GM19043 (cell line): ENCODE measurements around the gene FCGR2B.
"Not testable (repeated sequence)": the region's sequence is repeated elsewhere in the genome, so short reads cannot be mapped to it uniquely, and the experiment has no call there.

Experiments used
- ATAC-seq: cut with Tn5 transposase; IDR thresholded peaks from one replicate; pipeline ENCODE4 v1.9.1; 2021; ENCODE audit warnings: low read depth; ENCODE audit not compliant: unreplicated experiment

FCGR2B gene

DNA sequence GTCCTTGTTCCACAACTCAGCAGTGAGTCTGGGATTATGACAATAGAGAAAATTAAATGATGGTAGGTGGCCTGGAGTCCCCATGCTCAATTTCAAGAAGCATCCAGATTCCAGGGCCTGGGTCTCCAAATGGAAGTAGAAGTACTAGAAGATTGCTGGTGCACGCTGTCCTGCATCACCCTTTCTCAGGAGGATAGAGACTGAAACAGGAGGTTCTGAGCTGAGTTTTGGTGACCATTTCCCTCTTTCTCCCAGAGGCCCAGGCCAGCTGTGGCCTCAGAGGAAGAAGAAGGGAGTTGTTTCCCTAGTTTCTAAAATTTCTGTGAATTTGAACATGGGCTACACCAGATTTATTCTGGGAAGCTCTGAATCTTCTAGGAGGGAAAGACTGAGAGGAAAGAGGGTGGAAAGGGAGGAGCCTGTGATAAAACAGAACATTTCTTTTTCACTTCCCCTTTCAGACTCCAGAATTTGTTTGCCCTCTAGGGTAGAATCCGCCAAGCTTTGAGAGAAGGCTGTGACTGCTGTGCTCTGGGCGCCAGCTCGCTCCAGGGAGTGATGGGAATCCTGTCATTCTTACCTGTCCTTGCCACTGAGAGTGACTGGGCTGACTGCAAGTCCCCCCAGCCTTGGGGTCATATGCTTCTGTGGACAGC, at the start of gene FCGR2B:
Gene FCGR2B (plus strand): TSS at position 460 of the 656 bp plus-strand sequence. CDS start 99 bp downstream, at position 559.
- ATAC-seq = peak; percentile 50

DNA sequence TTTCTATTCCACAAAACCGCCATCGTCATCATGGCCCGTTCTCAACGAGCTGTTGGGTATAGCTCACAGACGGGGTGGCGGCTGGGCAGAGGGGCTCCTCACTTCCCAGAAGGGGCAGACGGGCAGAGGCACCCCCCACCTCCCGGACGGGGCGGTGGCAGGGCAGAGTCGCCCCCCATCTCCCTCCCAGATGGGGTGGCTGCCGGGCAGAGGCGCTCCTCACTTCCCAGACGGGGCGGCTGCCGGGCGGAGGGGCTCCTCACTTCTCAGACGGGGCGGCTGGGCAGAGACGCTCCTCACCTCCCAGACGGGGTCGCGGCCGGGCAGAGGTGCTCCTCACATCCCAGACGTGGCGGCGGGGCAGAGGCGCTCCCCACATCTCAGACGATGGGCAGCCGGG, 46.5 kb upstream of the FCGR2B start:
- ATAC-seq = not testable (repeated sequence)

DNA sequence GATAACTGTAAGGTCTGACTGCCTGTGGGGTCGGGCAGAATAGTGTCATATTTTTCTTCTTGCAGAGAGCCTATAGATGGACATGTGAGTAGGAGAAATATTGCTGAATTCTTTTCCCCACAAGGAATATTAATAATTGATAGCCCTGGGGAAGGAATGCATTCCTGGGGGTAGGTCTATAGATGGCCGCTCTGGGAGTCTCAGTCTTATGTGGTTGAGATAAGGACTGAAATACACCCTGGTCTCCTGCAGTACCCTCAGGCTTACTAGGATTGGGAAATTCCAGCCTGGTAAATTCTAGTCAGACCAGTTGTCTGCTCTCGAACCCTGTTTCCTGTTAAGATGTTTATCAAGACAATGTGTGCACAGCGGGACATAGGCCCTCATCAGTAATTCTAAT, 44.4 kb upstream of the FCGR2B start:
- not testable (repeated sequence) for ATAC-seq

DNA sequence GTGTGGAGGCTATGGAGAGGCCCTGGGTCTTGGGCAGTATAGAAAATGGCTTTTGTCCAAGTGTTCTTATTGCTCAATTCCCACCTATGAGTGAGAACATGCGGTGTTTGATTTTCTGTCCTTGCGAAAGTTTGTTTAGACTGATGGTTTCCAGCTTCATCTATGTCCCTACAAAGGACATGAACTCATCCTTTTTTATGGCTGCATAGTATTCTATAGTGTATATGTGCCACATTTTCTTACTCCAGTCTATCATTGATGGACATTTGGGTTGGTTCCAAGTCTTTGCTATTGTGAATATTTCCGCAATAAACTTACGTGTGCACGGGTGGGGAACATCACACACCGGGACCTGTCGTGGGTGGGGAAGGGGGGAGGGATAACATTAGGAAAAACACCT, 42.5 kb upstream of the FCGR2B start:
- not testable (repeated sequence) for ATAC-seq

DNA sequence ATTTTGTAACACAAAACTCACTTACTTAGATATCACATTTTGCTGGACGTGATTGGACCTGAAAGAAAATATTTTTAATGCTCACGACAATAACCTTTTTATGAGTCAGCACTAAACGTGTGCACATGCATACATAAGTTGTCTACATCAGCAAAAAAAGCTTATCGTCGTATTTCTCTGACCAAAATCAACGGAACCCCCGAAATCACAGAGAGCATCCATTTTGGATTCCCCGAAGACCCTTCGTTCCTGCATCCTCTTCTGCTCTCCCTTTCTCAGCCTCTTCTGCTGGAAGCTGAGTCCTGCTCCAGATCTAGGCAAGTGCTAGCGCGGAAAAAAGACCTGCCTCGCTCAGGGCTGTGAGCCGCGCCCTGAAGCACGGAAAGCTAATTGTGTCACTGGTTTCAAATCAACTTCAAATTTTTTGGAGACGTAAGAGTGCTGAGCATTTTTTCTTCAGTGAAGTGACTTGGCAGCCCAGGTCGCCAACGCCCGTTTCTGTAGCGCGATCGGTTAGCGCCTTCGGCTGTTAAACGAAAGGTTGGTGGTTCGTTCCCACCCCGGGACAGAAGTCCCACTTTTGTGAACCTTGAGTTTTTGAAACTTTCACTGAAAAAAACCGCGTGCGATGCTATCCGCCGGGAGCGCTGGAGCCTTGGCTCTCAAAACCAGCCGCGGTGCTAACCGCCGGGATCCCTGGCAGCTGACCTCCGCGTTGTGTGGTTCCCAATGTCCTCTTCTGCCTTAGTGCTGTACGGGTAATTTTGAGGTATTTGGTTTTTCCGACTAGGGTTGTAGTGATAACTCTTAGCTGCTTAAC, 41.6 kb upstream of the FCGR2B start:
- ATAC-seq = not testable (repeated sequence)

DNA sequence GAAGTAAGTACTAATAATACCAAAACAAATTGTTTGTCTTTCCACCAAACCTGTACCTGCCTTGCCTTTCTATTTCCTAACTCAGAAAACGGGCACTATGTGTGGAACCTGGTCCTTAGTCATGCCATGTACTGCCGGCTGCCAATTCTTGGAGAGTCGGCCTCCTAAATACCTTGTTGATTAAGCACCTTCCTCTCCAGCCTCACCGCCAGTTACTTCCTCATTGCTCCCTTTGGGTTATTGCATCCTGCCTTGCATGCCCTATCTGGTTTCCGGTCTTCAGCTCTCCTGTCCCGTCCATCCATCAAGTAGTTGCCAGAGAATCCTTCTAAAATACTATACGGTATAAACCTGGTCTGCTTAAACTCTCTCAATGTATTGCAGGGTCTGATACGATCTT, 40.9 kb upstream of the FCGR2B start:
- ATAC-seq = not testable (repeated sequence)

DNA sequence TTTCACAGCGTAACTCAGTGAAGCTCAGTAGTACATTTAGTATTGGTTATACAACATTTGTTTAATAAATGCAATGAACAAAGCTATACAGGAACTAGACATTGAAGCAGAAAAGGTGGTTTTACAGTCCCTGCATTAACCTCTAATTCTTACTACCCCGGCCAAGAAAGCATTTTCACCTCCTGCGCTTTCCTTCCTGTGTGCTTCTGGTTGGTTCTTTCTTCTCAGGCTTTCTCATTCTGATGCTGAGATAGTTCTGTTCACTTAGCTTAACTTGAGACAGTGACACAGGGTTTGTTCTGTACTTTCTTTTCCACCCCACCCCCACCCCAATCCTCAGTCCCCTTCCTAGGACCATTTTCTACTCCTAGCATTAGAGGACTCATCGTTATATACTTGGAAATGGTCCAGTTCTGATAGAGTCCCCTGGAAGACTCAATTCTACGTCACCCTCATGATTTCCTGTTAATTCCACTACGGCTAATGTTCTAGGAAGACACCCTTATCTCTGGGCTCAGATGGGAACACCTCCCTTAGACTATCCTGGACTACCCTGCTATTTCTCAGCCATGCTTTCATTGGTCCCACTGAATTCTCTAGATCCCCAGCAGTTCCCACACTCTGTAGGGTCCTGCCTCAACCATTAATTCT, 39.4 kb upstream of the FCGR2B start:
- peak; percentile 45 for ATAC-seq

DNA sequence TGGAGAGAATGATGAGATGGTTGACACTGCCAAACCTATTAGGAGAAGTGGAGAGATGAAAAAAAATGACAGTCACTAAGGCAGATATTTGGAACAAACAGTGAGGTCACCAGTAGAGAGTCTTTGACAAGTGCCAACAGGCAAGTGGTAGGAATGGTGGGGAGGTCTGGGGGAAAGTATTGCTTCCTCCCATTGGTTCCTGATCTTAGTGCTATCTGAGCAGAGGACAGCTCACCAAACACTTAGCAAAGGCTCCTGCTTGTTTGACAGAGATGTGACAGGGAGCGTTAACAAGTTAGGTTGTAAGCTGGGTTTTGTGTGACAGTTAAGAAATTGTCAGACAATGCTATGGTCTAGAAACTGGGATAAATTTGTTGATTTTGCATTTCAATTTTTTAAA, 38.3 kb upstream of the FCGR2B start:
- ATAC-seq = not testable (repeated sequence)

DNA sequence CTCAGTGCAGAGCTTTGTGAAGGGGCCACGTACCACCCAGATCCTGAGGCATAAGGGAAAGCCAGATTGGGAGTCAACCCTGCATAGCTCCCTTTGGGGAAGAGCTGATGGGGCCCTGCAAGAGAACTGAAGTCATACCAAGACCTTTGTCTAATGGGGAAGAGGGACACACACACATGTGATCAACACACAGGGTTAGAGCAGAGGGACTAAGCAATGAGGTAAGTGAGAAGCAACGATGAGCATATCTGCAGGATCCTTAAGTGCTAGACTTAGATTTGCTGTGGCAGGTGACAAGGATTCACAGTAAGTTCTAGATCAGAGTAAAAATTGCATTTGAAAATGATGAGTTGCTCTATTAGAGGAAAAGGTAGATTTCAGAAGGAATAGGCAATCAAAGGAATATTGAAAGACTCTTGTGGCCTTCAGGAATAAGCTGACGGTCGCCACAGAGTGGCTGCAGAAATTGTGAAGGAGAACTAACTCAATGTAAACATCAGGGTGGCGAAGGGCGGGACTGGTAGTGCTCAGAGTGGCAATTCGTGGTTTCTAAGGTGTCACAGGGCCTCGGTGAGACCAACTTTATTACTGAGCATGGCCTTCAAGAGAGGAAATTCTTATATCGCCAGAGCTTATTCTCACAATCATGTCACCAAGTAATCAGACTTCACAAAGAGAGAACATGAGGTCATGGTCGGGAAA, 36.3 kb upstream of the FCGR2B start:
- not testable (repeated sequence) for ATAC-seq

DNA sequence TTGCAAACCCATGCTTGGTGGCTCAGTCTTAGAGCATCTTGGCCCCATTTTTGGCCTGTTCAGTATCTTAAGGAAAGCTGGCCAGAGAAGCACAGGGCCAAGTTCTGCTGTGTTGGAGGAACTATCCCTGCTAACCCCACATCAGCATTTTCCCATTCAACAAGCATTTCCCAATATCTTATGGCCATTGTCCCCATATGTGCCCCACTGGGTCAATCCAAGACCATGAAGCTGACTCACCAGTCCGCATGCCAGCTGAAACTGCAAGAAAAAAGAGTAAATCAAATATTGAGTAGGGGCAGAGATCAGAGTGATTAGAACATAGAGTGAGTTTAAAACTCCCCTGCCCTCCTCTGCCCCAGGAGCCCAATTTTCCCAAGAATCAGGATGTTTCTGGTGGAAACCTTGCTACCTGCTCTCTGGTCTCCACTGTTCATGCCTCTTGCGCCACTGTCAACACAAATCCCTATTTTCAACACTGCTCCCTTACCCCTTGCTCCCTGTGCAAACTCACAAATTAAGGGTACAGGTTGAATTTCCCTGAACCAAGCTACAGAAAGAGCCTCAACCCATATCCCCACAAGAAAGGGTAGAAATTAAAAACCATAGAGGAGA, 32.7 kb upstream of the FCGR2B start:
- not testable (repeated sequence) for ATAC-seq

DNA sequence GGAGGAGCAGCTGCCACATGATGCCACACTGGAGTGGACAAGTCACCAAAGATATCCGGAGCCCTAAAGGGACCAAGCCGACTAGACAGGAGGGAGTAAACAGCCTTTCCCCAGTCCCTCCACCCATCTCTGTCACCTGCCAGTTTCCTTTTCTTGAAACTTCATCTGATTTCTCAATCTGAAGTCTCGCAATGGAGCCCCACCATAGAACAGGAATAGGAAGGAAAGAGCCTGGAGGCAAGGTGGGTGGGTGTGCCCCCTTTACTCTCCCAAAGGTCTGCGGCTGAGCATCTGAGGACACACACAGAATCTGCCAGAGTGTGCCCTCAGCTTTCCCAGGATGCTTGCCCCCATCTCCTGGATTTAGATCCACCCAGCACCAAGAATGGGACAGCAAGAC, 31.9 kb upstream of the FCGR2B start, which contains the start of gene FCGR3B:
Gene FCGR3B (minus strand): TSS at position 101 of the 400 bp plus-strand sequence. CDS start 82 bp downstream, at position 19.
- ATAC-seq = no peak

DNA sequence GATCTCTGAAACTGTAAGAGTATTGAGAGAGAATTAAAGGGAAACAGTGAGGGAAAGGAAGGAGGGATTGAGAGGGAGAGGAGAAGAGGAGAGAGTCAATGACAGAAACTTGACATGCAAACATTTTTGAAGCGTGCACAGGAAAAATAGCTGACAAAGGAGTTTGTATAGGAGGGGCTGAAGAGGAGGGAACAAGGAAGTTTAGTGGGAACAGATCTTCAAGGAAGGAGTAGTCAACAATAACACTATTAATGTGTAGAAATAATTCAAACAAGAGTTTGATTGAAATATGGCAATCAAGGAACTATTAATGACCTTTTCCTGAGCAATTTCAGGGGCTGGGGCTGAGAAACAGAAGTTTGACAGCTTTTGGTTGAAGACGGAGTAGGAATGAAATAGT, 27.9 kb upstream of the FCGR2B start:
- not testable (repeated sequence) for ATAC-seq

DNA sequence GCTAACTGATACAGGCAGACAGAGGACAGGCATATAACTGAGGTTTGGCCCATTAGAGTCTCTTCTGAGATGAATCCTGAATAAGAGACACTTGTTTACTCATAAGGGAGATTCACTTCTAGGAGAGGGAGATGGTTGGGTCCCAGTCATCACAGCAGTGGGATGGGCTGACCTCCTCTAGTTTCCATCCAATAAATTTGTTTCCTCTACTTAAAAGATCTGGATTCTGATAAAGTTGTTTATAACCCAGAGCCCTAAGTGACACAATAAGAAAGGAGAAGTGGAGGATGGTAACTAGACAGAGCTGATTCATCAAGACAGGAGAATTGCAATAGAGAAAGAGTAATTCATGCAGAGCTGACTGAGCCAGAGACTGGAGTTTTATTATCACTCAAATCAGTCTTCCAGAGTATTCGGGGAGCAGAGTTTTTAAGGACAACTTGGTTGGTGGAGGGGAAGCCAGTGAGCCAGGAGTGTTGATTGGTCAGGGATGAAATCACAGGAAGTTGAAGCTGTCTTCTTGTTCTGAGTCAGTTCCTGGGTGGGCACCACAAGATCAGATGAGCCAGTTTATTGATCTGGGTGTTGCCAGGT, 26.7 kb upstream of the FCGR2B start:
- not testable (repeated sequence) for ATAC-seq

DNA sequence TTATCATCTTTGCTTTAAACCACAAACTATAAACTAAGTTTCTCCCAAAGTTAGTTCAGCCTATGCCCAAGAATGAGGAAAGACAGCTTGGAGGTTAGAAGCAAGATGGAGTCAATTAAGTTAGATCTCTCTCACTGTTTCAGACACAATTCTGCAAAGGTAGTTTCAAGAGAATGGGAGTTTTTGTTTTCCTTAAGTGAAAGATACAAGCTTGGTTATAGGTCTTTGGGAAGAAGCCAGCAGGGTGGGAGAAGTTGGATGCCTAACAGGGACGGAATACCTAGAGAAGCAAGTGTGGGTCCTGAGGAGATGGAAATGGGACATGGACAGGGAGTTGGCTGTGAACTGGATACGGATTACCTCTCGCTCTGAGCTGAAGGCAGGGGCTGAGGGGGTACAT, 26.0 kb upstream of the FCGR2B start:
- not testable (repeated sequence) for ATAC-seq

DNA sequence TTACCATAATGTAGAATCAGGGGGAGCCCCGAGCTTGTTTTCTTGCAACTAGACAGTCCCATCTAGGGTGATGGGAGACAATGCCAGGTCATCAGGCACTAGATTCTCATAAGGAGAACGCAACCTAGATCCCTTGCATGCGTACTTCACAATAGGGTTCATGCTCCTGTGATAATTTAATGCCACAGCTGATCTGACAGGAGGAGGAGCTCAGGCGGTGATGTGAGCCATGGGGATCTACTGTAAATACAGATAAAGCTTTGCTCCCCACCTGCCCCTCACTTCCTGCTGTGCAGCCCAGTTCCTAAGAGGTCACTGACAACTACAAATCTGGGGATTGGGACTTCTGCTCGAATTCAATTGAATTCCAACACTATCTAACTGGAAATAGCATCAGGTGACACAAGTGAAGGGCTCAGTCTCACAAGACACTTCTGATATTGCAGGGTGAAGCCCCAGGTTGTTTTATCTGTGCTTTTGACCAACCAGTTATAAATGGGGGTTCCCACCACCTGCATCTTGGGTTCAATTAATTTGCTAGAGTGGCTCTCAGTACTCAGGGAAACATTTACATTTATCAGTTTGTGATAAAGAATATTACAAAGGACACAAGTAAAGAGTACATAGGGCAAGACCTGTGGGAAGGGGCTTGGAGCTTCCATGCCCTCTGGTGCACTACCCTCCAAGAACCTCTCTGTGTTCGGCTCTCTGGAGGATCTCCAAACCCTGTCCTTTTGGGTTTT, 24.5 kb upstream of the FCGR2B start:
- ATAC-seq = not testable (repeated sequence)

DNA sequence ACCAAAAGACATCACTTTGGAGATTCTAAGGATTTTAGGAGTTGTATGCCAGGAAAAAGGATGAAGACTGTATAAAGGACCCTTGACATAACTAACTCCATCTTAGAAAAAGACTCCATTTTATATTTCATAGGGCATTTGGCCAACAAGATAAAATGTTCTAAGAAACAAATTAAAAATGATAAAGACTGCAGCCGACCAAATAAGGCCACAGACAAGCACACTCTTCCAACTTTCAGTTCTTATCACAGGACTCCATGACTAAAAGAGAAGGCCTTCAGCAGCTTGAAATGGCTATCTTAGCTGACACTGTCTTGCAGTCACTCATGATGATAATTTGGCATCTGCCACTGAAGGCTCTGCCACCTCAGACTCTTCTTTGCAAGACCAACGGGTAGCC, 23.7 kb upstream of the FCGR2B start:
- not testable (repeated sequence) for ATAC-seq

DNA sequence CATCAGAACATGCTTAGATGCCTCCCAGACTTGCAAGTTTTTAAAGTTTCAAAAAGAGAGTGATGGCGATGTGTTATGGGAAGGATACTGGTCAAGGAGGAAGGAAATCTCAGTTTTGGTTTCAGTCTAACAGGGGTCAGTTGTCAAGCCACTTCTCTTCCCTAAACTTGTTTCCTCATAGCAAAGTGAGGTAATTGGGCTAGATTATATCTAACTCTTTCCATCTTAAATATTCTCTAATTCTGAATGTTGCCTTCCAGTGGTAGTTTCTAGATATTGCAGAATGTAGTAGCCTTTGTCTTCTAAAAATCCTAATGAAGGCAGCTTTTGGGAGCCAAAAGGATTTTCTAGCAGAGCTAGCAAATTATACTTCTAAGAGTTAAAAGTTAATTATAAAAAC, 20.2 kb upstream of the FCGR2B start:
- not testable (repeated sequence) for ATAC-seq

DNA sequence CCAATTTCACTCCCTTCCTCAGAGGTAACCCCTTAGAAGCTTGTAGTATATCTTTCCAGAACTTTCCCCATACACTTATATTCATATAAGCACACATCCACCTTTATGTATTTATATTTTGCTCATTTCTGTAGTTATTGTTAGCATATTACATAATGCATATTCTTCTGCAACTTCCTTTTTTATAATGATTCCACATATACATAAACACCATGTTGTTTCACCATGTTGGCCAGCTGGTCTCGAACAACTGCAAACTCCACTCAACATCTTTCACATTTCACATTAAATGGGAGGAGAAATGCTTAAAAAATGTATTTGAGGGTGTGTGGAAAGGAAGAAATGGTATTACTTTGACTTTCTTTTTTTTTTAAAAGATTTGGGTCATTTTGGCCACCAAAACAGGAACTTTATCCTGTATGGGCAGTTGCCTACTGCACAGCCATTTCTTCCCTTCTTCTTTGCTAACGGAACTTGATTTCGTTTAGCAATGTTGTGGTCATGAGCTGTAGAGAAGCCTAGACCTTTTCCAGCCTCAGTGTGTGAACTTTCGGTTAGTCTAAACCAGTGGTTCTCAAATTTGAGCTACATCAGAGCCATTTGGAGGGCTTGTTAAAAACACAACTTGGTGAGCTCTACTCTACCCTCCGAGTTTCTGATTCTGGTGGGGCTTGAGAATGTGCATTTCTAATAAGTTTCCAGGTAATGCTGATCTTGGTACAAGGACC, 19.3 kb upstream of the FCGR2B start:
- ATAC-seq = not testable (repeated sequence)
